Measurements from ENCODE around the gene TCOF1.

DNA sequence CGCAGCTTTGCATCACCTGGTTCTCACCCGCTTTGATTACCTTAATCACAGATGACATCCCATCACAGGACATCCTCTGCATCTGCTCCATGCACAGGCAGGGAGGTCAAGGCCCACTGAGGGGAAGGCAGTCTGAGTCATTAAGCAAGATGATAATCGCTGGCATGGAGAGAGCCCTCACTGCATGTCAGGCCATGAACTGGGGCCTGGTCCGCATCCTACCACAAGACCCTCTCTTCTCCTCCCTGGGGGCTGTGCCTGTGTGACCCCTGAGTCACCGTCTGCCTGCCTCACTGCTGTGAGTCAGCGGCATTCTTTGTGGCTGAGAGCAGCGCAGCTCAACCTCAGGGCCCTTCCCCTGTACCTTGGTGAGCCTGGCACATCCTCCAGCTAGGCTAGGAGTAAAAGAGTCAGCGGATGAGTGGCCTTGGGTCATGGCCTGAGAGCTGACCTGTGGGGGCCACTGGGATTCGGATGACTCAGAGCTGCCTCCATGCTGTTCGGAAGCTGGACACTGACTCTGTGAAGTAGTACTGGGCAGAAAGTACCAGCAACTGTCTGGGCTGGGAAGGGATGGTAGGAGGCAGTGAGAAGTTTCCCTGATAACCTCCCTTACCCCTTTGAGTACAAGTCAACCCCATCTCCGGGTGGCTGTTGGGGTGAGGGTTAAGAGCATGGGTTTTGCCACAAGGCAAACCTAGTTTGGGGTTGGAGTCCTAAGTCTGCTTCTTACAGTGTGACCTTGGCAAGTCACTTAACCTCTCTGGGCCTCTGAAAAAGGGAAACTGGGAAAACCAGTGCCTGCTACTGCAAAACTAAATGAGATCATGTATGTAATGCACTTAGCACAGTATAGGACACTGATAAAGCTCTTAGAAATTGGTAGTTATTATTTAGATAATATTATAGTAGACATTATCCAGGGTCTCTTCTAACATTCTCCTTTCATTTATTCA is 40.2 kb upstream of the TCOF1 start:
- TF ChIP-seq, protein P1, sequence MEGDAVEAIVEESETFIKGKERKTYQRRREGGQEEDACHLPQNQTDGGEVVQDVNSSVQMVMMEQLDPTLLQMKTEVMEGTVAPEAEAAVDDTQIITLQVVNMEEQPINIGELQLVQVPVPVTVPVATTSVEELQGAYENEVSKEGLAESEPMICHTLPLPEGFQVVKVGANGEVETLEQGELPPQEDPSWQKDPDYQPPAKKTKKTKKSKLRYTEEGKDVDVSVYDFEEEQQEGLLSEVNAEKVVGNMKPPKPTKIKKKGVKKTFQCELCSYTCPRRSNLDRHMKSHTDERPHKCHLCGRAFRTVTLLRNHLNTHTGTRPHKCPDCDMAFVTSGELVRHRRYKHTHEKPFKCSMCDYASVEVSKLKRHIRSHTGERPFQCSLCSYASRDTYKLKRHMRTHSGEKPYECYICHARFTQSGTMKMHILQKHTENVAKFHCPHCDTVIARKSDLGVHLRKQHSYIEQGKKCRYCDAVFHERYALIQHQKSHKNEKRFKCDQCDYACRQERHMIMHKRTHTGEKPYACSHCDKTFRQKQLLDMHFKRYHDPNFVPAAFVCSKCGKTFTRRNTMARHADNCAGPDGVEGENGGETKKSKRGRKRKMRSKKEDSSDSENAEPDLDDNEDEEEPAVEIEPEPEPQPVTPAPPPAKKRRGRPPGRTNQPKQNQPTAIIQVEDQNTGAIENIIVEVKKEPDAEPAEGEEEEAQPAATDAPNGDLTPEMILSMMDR (IDR thresholded peaks at IDR 0.05): no peak
- TF ChIP-seq POLR2A (IDR thresholded peaks at IDR 0.05): no peak

All from tibial nerve (tissue), 3 donors.